Stimulated activated naive B cell treated with anti-CD40 and anti-IgM and Interleukin-4, amounts not matched to agents 10 μg/mL and 1 μg/mL and 100 μg/mL, for 72 hours (primary cell): ENCODE results near the gene ARHGAP19.

ENCODE experiments used
- ATAC-seq, 2 donors: fragments of 150-1000 bp; cut with Tn5 transposase; replicated peaks; 2 replicates each; pipeline ENCODE4 v1.10.0; 2021; ENCODE audit warnings: moderate library complexity in 1 of 2
- DNase-seq: peaks from one replicate; pipeline ENCODE4 v3.0.0; 2021
- H3K27ac Mint-ChIP-seq: one replicate; pipeline ENCODE4 v1.8.0; 2022; ENCODE audit warnings: mild to moderate bottlenecking, mixed read lengths
- H3K27me3 Mint-ChIP-seq, 2 donors: one replicate each; pipeline ENCODE4 v1.8.0; 2022; ENCODE audit warnings: mixed read lengths in 2 of 2
- H3K36me3 Mint-ChIP-seq, 2 donors: one replicate each; pipeline ENCODE4 v1.8.0; 2022; ENCODE audit warnings: mixed read lengths in 2 of 2, mild to moderate bottlenecking in 1 of 2
- H3K4me1 Mint-ChIP-seq, 2 donors: one replicate each; pipeline ENCODE4 v1.8.0; 2022; ENCODE audit warnings: mixed read lengths in 2 of 2, mild to moderate bottlenecking in 1 of 2
- H3K4me3 Mint-ChIP-seq, 2 donors: one replicate each; pipeline ENCODE4 v1.8.0; 2022; ENCODE audit warnings: mild to moderate bottlenecking in 2 of 2, mixed read lengths in 2 of 2, moderate library complexity in 1 of 2
- H3K9me3 Mint-ChIP-seq, 2 donors: one replicate each; pipeline ENCODE4 v1.8.0; 2022; ENCODE audit warnings: mixed read lengths in 2 of 2, mild to moderate bottlenecking in 1 of 2

The ARHGAP19 gene

DNA sequence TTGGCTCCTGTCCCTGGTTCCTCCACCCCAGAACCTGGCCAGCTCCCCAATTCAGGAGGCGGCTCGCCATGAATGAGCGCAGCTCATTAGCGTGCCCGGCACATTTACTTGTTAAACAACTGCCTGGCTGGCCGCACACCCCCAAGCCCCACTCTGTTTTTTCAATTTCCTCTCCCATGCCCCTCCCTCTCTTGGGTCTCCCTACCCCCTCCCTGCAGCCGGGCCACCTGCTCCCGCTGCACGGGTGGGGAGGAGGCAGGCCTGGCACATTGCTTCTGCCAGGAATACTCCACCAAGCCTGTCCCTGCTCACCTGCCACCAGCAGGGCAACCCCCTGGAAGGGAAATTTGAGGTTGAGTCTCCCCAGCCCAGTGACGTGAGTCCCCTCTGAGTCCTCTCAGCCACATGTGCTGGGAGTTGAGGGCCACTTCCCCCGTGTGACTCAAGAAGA, 104.2 kb downstream of the ARHGAP19 start:
- peaks cover 66 to 71% of the 10 kb centered on the region in 2 donors for H3K27me3 Mint-ChIP-seq
- no peak overlapping the region for H3K27ac Mint-ChIP-seq
- H3K36me3 Mint-ChIP-seq = no peaks in the 10 kb centered on the region
- peaks cover 13 to 16% of the 10 kb centered on the region in 2 donors for H3K4me1 Mint-ChIP-seq
- no peaks in the 10 kb centered on the region for H3K9me3 Mint-ChIP-seq
- DNase-seq = no peak
- no peak overlapping the region for H3K4me3 Mint-ChIP-seq
- peak; percentile 54 to 72 for ATAC-seq

- H3K4me1 Mint-ChIP-seq = peaks cover 13 to 16% of the 10 kb centered on the region in 2 donors
- H3K36me3 Mint-ChIP-seq = no peaks in the 10 kb centered on the region
- ATAC-seq (no peak), DNase-seq (no peak)
- H3K9me3 Mint-ChIP-seq = no peaks in the 10 kb centered on the region
- H3K4me3 Mint-ChIP-seq = no peak overlapping the region
- H3K27ac Mint-ChIP-seq = no peak overlapping the region
- peaks cover 64 to 71% of the 10 kb centered on the region in 2 donors for H3K27me3 Mint-ChIP-seq
Observed at GRCh38 chr10:97186911-97187310, 105.5 kb downstream of the ARHGAP19 start.

DNA sequence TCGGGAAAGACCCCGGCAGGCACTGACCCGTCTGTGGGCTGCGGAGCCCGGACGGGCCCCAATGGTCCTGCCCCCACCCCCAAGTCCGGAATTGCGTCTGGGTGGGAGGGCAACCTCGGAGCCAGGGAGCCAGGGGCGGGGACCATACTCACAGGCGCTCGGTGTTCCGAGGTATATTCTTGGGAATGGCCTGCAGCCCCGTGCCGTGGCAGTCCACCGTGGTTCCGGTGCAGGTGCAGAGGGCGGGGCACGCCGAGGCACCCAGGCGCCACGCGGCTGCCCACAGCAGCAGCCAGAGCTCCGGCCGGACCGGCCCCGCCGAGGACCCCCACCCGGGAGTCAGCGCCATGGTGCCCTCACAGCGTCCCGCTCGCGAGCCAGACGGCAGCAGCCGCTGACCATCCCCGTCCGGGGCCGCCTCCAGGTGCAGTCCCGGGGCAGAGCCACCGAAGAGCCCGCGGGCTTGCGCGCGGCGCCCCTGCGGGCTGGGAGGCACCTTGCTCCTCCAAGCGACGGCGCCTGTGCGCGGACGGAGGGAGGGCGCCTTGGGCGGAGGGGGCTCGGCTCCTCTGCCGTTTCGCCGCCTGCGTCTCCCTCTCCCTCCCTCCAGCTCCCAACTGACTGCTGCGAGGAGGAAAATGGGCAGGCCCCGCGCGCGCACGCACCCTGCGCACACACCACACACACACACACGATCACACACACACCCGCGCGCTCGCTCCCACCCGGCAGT, 106.9 kb downstream of the ARHGAP19 start, which contains the start of gene SLIT1:
Gene SLIT1, minus strand, starts transcription at position 634 of the 733 bp plus-strand sequence. Its CDS starts 285 bp downstream, at position 349.
- Mint-ChIP-seq H3K36me3 (no peaks in the 10 kb centered on the region), H3K4me1 (peaks cover 13 to 16% of the 10 kb centered on the region in 2 donors), H3K27ac (peak within 1 kb of the TSS; percentile 75), H3K27me3 (peaks cover 71 to 79% of the 10 kb centered on the region in 2 donors), H3K9me3 (no peaks in the 10 kb centered on the region), H3K4me3 (peak within 1 kb of the TSS; percentile 71 to 79)
- ATAC-seq = peak; percentile 47 to 48
- no peak for DNase-seq

DNA sequence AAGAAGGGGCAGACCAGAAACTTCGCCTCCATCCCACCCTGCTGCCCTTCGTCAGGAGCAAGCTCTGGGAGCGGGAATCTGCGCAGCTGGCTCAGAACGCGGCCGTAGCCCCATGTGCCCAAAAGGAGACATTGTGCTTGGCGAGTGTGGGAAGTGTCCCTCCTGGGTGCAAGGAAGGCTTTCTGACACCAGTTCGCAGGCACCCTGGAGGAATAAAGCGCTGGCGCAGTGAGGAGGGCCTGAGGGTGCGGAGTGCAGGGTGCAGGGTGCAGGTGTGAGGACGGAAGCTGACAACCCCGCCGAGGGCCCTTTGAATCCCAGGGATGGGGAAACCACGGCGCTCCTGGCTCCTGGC, 107.5 kb downstream of the ARHGAP19 start:
- H3K27me3 Mint-ChIP-seq = peaks cover 76 to 84% of the 10 kb centered on the region in 2 donors
- H3K27ac Mint-ChIP-seq = no peak overlapping the region
- H3K4me1 Mint-ChIP-seq = peaks cover 13 to 16% of the 10 kb centered on the region in 2 donors
- no peaks in the 10 kb centered on the region for H3K9me3 Mint-ChIP-seq
- ATAC-seq (no peak), DNase-seq (no peak)
- no peaks in the 10 kb centered on the region for H3K36me3 Mint-ChIP-seq
- H3K4me3 Mint-ChIP-seq = peak overlapping the region; percentile 57 to 68

DNA sequence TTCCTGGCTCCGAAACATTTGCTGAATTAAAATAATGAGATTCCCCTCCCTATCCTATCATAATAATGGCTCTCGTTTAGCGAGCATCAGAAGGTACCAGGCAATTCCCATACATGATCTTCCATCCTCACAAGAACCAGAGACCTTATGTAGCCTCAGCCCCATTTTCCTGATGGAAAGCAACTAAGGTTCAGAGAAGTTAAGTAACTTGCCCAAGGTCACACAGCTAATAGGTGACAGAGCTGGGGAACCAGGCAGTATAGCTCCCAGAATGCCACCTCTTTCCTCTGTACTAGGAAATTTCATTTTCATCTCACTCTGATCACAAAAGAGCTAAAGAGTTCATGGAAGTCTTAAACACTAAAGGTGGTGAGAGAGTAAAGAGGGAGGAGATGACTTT, 109.1 kb downstream of the ARHGAP19 start:
- DNase-seq (no peak), ATAC-seq (no peak)
- H3K9me3 Mint-ChIP-seq = no peaks in the 10 kb centered on the region
- no peaks in the 10 kb centered on the region for H3K36me3 Mint-ChIP-seq
- no peak overlapping the region for H3K4me3 Mint-ChIP-seq
- peaks cover 66 to 75% of the 10 kb centered on the region in 2 donors for H3K27me3 Mint-ChIP-seq
- peaks cover 9 to 16% of the 10 kb centered on the region in 2 donors for H3K4me1 Mint-ChIP-seq
- H3K27ac Mint-ChIP-seq = no peak overlapping the region

DNA sequence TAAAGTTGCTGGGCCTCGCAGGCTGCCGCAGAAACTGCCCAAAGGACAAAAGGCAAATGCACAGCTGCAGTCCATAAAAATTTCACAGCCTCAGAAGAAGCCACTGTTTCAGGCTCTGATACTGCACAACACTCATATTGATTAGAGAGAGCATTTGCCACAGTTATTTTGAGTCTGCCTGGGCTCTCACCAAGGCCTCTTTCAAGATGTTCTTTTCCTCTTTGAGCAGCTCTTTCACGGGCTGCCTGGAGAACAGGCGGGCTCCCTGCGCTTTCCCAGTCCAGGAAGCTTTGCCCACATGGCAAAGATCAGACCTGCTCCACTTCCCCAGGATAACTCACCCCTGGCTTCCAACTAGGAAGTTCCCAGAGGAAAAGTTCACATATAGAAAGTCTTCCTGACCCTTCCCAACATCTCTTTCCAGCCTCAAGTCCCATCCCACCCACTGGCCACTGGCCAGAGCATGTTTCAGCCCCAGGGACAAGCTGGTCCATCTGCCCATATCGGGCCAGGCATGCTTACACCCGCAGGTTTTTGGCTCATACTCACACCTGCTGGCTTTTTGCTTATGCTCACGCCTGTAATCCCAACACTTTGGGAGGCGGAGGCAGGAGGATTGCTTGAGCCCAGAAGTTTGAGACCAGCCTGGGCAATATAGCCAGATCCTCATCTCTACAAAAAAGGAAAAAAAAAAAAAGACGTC, 110.0 kb downstream of the ARHGAP19 start:
- no peak overlapping the region for H3K27ac Mint-ChIP-seq
- H3K4me1 Mint-ChIP-seq = peaks cover 9 to 16% of the 10 kb centered on the region in 2 donors
- no peaks in the 10 kb centered on the region for H3K36me3 Mint-ChIP-seq
- peaks cover 59 to 67% of the 10 kb centered on the region in 2 donors for H3K27me3 Mint-ChIP-seq
- no peak for ATAC-seq
- no peak overlapping the region for H3K4me3 Mint-ChIP-seq
- no peaks in the 10 kb centered on the region for H3K9me3 Mint-ChIP-seq
- no peak for DNase-seq

- peaks cover 44 to 52% of the 10 kb centered on the region in 2 donors for H3K27me3 Mint-ChIP-seq
- no peak overlapping the region for H3K27ac Mint-ChIP-seq
- H3K4me1 Mint-ChIP-seq = peaks cover 6 to 10% of the 10 kb centered on the region in 2 donors
- DNase-seq = no peak
- H3K9me3 Mint-ChIP-seq = no peaks in the 10 kb centered on the region
- H3K4me3 Mint-ChIP-seq = no peak overlapping the region
- H3K36me3 Mint-ChIP-seq = no peaks in the 10 kb centered on the region
- no peak for ATAC-seq
Observed at GRCh38 chr10:97180986-97181385, 111.5 kb downstream of the ARHGAP19 start.

DNA sequence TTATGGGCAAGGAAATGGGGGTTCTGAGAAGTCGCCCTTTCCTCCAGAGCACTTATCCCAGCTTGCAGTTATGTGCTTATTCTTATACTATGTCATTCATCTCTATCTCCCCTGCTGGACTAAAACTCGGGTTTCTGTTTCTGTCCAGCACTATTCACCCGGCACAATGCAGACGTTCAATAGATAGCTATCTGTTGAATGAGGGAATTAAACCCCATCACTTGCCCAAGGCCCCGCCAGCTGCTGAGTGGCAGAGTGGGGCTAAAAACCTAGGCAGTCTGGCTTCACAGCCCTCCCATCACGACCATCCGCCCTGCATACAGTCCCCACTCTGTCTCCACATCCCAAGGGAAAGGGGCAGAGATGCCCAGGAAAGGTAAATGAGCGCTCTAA, 112.1 kb downstream of the ARHGAP19 start:
- no peak for ATAC-seq
- no peak for DNase-seq
- Mint-ChIP-seq H3K27me3 (peaks cover 45 to 47% of the 10 kb centered on the region in 2 donors), H3K4me1 (peaks cover 4 to 7% of the 10 kb centered on the region in 2 donors), H3K27ac (no peak overlapping the region), H3K4me3 (no peak overlapping the region), H3K9me3 (no peaks in the 10 kb centered on the region), H3K36me3 (no peaks in the 10 kb centered on the region)

GRCh38 chr10:97179731-97180362, 112.6 kb downstream of the ARHGAP19 start:
- Mint-ChIP-seq H3K27ac (no peak overlapping the region), H3K4me3 (no peak overlapping the region), H3K36me3 (no peaks in the 10 kb centered on the region), H3K4me1 (peaks cover 2 to 3% of the 10 kb centered on the region in 2 donors), H3K9me3 (no peaks in the 10 kb centered on the region), H3K27me3 (peaks cover 42 to 43% of the 10 kb centered on the region in 2 donors)
- peak in 1 of 2 donors; percentile 41 for ATAC-seq
- no peak for DNase-seq

DNA sequence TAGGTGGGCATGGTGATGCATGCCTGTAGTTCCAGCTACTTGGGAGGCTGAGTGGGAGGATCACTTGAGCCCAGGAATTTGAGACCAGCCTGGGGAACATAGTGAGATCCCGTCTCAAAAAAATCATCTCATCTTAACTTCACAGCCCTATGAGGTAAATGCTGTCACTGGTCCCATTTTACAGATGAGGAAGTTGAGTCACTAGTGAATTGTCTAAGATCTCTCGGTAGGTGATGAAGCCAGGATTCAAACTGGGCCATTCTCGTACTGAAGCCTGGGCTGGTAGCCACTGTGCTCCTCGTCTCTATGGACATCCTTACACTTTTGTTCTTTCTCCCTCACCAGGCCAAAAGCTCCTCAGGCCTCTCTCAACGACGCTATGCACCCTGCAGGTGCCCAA, 113.1 kb downstream of the ARHGAP19 start:
- Mint-ChIP-seq H3K4me1 (no peaks in the 10 kb centered on the region), H3K4me3 (no peak overlapping the region), H3K27me3 (peaks cover 36 to 38% of the 10 kb centered on the region in 2 donors), H3K36me3 (no peaks in the 10 kb centered on the region), H3K9me3 (no peaks in the 10 kb centered on the region), H3K27ac (no peak overlapping the region)
- DNase-seq = no peak
- ATAC-seq = no peak

- no peak overlapping the region for H3K4me3 Mint-ChIP-seq
- peaks cover 24 to 25% of the 10 kb centered on the region in 2 donors for H3K27me3 Mint-ChIP-seq
- no peak for ATAC-seq
- no peaks in the 10 kb centered on the region for H3K36me3 Mint-ChIP-seq
- no peaks in the 10 kb centered on the region for H3K9me3 Mint-ChIP-seq
- H3K27ac Mint-ChIP-seq = no peak overlapping the region
- no peaks in the 10 kb centered on the region for H3K4me1 Mint-ChIP-seq
- no peak for DNase-seq
Observed at GRCh38 chr10:97178074-97178473, 114.4 kb downstream of the ARHGAP19 start.

DNA sequence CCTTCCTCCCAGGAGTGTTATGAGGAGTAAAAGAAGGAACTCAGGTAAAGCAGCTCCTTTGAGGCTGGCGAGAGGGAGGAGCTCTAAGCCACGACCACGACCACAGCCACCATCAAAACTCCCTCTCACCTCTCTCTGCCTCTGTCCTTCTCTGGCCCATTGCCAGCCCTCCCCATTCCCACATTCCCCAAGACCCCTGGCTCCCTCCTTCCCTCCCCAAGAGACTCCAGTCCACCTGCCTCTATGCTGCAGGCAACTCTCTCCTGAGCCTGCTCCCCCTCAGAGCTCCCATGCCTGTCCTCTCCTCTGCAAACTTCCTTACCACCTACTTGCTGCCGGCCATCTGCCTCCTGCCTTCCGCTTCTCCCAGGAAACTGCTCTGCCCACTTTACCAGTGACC, 116.2 kb downstream of the ARHGAP19 start:
- DNase-seq (no peak), ATAC-seq (no peak)
- no peak overlapping the region for H3K27ac Mint-ChIP-seq
- H3K9me3 Mint-ChIP-seq = no peaks in the 10 kb centered on the region
- H3K36me3 Mint-ChIP-seq = no peaks in the 10 kb centered on the region
- H3K4me3 Mint-ChIP-seq = no peak overlapping the region
- no peaks in the 10 kb centered on the region for H3K4me1 Mint-ChIP-seq
- peaks cover 26 to 30% of the 10 kb centered on the region in 2 donors for H3K27me3 Mint-ChIP-seq

GRCh38 chr10:97175586-97175985, 116.9 kb downstream of the ARHGAP19 start:
- Mint-ChIP-seq H3K27me3 (peaks cover 28 to 29% of the 10 kb centered on the region in 2 donors), H3K27ac (no peak overlapping the region), H3K4me3 (no peak overlapping the region), H3K4me1 (no peaks in the 10 kb centered on the region), H3K9me3 (no peaks in the 10 kb centered on the region), H3K36me3 (no peaks in the 10 kb centered on the region)
- ATAC-seq (no peak), DNase-seq (no peak)

DNA sequence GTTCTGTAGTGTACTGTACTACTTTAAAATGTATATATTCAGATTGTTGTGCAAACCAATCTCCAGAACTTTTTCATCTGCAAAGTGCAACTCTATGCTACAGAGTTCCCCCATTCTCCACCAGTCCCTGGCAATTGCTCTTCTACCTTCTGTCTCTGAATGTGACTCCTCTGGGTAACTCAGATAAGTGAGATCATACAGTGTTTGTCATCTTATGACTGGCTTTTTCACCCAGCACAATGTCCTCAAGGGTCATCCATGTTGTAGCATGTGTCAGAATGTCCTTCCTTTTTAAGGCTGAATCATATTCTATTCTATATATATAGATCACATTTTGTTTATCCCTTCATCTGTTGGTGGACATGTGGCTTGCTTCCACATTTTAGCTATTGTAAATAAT, 117.5 kb downstream of the ARHGAP19 start:
- no peaks in the 10 kb centered on the region for H3K9me3 Mint-ChIP-seq
- no peak for ATAC-seq
- H3K4me3 Mint-ChIP-seq = no peak overlapping the region
- no peak overlapping the region for H3K27ac Mint-ChIP-seq
- H3K36me3 Mint-ChIP-seq = no peaks in the 10 kb centered on the region
- DNase-seq = no peak
- peaks cover 23 to 28% of the 10 kb centered on the region in 2 donors for H3K27me3 Mint-ChIP-seq
- H3K4me1 Mint-ChIP-seq = no peaks in the 10 kb centered on the region
